DLD1 (cell line): ENCODE measurements around the gene SGO2.

Source experiments
- in situ Hi-C: cut with HindIII; loops from 2 replicates; pipeline ENCODE4 v1.10.0; 2017; ENCODE audit warnings: low sequenced_read_pairs

The SGO2 gene, protein sequence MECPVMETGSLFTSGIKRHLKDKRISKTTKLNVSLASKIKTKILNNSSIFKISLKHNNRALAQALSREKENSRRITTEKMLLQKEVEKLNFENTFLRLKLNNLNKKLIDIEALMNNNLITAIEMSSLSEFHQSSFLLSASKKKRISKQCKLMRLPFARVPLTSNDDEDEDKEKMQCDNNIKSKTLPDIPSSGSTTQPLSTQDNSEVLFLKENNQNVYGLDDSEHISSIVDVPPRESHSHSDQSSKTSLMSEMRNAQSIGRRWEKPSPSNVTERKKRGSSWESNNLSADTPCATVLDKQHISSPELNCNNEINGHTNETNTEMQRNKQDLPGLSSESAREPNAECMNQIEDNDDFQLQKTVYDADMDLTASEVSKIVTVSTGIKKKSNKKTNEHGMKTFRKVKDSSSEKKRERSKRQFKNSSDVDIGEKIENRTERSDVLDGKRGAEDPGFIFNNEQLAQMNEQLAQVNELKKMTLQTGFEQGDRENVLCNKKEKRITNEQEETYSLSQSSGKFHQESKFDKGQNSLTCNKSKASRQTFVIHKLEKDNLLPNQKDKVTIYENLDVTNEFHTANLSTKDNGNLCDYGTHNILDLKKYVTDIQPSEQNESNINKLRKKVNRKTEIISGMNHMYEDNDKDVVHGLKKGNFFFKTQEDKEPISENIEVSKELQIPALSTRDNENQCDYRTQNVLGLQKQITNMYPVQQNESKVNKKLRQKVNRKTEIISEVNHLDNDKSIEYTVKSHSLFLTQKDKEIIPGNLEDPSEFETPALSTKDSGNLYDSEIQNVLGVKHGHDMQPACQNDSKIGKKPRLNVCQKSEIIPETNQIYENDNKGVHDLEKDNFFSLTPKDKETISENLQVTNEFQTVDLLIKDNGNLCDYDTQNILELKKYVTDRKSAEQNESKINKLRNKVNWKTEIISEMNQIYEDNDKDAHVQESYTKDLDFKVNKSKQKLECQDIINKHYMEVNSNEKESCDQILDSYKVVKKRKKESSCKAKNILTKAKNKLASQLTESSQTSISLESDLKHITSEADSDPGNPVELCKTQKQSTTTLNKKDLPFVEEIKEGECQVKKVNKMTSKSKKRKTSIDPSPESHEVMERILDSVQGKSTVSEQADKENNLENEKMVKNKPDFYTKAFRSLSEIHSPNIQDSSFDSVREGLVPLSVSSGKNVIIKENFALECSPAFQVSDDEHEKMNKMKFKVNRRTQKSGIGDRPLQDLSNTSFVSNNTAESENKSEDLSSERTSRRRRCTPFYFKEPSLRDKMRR

DNA sequence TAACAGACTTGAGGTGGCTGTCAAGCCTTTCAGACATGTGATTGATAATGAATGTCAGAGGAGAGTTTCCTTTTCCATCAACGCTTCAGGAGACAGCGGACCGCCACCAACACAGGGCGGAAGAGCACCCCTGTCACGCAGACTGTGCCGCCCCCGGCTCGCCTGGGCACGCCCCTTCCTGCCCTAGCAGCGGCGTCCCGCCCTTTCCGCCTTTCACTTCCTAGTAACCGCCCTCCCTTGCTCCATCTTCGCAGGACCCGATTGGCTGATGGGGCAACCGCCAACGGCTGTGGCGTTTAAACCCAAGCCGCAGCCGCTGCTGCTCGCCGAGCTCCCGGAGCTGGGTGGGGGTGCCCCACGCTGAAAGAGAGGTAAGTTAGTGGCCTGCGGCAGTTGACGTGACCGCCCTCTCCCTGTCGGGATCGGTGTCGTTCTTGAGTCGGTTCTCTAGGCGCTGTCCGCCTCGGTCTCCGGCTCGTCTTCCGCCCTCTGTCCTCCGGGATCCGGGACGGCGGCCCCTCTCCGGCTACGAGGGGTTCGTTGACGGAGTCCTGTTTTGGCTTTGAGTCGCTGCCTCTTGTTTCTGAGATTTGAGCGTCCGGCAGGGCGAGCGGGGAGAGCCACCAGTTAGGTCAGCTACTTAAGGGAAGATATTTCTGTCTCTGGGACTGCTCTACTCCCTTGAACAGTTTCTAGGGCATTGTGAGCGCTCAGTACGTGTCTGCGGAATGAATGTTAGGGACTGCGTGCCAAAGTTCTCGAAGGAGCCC lies at the start of gene SGO2:
TSS of gene SGO2 (plus strand) at position 326 of the 770 bp plus-strand sequence. CDS start 6,769 bp downstream, outside the sequence.
- in situ Hi-C loops = no loop called here

DNA sequence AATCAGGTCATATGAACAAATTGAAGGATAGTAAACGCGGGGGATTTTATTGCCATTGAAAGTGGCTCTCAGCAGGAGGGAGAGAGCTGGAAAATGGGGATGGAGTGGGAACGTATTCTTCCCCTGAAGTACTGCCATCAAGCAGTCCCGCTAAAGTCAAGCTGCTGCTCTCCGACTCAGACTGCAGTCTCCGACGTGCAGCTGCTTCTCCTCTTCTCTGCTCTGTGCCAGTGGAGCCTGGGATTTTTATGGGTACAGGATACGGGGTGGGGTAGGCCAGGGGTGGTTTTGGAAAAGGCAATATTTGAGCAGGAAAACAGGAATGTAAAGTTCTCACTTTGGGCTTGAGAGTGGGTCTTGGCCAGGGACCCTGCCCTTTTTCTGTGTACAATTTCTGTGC lies 49.2 kb upstream of the SGO2 start:
- in situ Hi-C loops = loop anchor here (25.0 kb wide), 1 partner anchor 465 kb away; no protein-coding TSS in a partner anchor

DNA sequence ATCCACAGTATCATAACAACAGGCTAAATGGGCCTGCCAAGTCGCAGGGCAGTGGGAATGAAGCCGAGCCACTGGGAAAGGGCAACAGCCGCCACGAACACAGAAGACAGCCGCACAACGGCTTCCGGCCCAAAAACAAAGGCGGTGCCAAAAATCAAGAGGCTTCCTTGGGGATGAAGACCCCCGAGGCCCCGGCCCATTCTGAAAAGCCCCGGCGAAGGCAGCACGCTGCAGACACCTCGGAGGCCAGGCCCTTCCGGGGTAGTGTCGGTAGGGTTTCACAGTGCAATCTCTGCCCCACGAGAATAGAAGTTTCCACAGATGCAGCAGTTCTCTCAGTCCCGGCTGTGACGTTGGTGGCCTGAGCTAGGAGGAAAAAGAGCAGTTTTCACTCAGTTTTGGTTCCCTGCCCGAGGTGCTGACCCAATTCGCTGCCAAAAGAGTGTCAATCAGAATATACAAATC lies 48.3 kb upstream of the SGO2 start:
- in situ Hi-C loops = loop anchor here (25.0 kb wide), 1 partner anchor 465 kb away; no protein-coding TSS in a partner anchor

DNA sequence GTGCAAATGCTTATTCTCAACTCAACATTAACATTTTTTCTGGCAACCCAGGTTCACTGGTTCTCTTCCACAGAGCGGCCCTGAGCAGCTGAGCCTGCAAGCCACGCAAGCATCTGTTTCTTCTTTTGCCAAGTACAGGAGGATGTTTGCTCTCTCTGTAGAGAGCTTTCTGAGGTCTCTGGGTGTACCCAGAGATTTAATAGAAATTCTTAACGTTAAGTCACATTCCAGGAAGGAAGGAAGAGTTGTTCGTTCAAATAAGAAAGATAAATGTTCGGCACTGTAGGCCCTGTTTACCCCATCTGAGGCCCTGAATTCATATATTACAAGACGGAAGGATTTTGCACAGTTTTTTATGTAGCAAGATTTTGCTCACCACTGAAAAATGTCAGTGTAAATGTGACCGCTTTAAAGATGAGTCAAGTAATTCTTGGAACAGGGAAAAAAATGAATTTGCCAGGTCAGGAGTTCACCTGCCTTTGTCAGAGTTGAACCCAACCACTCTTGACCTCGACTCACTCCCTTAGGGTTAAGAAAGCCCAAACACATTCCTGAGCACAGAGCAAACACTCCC lies 46.2 kb upstream of the SGO2 start:
- in situ Hi-C loops = loop anchor here (25.0 kb wide), 1 partner anchor 467 kb away; no protein-coding TSS in a partner anchor

DNA sequence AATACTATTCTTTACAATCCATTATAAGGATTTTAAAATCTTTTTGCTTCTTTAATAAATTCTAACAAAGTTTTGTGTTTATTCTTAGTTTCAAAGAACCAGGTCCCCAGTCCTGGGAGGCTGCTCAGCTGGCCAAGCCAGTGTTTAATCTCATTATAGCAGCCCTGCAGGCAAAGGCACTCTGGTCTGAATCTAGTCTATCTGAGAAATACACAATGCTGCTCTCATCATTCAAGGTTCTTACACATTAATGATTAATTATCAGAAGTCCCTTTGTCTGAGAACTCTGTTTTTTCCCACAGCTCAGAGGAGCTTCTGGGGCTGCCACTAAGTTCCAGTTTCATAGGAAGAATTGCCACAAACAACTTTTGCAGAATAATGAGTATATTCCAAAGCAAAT lies 43.8 kb upstream of the SGO2 start:
- in situ Hi-C loops = loop anchor here (25.0 kb wide), 1 partner anchor 470 kb away; no protein-coding TSS in a partner anchor

DNA sequence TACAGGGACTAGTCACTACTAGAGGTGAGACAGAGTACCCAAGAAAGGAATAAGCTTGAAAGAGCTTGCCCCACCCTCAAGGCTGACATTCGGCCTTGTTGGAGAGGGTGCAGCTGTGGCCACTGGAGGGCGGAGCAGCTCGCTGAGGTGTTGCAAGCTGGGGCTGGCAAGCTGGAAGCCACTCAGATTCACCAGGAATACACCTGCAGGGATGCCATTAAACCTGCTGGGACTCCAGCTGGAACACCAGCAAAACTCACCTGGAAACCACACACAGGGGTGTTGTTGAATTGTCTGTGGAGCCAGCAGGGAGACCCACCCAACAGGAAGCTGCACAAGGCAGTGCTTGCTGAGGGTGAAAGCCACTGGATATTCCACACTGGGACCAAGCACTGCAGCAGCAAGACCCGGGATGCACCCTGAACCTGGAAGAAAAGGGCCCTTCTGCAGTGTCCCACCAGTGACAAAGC lies 42.2 kb upstream of the SGO2 start:
- in situ Hi-C loops = loop anchor here (25.0 kb wide), 1 partner anchor 471 kb away; no protein-coding TSS in a partner anchor

DNA sequence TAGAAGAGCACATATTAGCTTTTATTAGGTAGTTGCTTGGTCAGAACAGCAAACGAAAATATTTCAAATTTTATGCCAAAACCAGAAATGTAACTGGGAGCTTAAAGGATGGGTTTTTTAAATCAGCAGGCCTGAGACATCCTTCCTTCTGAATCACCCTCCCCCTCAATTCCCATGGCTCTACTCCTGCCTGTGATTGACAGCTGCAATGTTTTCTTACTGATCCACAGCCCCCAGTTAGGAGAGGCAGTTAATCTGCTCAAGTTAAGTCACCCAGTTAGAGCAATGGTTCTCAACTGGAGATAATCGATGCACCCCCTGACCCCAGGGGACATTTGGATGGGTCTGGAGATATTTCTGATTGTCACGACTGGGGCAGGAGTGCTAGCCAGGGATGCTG lies 41.1 kb upstream of the SGO2 start:
- in situ Hi-C loops = loop anchor here (25.0 kb wide), 1 partner anchor 473 kb away; no protein-coding TSS in a partner anchor

DNA sequence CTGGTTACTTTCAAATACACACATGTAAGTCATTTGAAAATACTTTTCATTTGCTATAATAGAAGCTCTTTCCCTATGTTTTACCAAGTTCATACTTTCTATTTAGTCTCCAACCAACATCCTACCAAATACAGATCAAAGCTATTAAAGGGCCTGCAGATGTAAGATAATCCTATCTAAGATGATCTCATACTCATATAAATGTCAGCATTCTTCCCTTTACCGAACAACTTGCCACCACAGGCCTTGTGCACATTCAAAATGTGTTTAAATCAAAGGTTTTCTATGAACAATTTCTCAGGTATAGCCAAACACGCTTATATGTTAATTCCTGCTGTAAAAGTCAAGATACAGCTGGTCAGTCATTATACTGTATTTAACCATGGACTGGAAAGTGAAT lies 39.5 kb upstream of the SGO2 start:
- in situ Hi-C loops = loop anchor here (25.0 kb wide), 1 partner anchor 474 kb away; no protein-coding TSS in a partner anchor

DNA sequence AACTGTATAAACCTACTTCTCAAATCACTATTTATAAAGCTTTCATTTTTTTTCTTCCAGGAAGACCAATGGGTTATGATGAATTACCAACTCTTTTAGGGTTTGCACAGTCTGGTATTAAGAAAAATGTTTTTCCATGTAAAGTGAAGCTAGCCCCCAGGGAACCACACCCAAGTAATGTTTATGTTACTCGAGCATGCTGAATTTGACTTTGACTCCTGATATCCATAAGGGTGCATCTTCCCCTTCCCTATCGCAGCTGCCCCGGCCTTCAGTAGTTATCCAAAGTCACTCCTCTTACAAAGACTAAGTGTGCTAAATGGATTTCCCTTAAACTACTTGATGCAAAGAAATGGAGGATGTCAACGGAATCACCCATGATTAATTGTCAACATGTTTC lies 37.8 kb upstream of the SGO2 start:
- in situ Hi-C loops = loop anchor here (25.0 kb wide), 1 partner anchor 476 kb away; no protein-coding TSS in a partner anchor

DNA sequence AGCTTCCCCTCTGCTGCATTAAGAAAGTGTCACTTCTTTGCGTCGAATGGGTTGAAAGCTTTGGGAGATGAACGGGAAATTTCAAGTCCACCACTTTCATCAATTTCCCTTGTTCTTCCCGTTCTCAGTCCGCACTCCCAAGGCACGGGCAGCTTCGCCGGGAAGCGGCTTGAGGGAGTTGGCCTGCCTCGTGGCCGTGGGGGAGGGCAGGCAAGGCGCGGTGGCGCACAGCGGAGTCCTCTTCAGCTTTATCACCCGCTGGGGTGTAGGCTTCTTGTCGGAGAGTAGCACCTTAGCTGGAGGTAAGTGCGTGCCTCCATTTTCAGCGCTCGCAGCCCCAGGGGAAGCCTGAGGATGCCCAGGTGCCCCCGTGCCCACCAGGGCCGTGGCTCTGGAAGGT lies 36.0 kb upstream of the SGO2 start:
- in situ Hi-C loops = loop anchor here (25.0 kb wide), 1 partner anchor 478 kb away; no protein-coding TSS in a partner anchor

DNA sequence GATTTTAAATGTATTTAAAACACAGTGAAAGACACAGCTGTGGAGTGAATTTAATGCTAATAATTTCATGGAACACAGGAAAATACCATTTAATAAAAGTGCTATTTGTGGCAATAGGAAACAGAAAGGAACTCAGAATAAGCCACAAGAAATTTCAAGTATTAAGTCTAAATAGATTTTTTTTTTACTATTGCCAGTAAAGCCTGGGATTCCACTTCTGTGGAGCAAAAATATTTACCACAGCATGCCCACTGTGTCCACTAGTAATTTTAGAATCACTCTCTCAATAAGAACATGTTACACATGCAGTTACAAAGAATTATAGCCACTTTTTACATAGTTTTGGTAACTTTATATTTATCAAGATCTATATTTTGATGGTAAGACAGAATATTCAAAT lies 33.4 kb upstream of the SGO2 start:
- in situ Hi-C loops = loop anchor here (25.0 kb wide), 1 partner anchor 480 kb away; no protein-coding TSS in a partner anchor

DNA sequence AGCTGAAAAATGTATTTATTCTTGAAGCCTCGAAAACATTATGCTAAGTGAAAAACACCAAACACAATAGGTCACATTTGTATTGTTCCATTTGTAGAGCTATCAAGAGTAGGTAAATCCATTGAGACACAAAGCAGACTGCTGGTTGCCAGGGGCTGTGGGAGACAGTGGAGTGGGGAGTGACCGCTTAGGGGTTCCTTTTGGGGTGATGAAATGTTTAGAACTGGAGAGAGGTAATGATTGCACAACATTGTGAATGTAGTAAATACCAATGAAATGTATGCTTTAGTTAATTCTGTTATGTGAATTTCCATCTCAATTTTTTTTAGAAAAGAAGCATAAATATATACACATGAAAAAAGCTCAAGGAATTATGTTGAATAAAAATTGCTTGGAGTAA lies 32.0 kb upstream of the SGO2 start:
- in situ Hi-C loops = loop anchor here (25.0 kb wide), 1 partner anchor 482 kb away; no protein-coding TSS in a partner anchor

DNA sequence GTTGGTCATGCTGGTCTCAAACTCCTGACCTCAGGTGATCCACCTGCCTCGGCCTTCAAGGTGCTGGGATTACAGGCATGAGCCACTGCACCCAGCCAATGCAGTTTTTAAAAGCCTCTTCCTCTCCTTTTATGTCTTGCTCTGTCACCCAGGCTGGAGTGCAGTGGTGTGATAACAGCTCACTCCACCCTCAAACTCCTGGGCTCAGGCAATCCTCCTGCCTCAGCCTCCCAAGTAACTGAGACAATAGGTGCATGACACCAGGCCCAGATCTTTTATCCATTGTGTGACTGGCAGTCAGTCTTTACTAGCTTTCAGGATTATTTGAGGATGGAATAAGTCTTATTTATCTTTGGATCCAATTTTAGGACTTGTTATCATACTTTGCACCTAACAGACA lies 29.3 kb upstream of the SGO2 start:
- in situ Hi-C loops = loop anchor here (25.0 kb wide), 1 partner anchor 484 kb away; no protein-coding TSS in a partner anchor

DNA sequence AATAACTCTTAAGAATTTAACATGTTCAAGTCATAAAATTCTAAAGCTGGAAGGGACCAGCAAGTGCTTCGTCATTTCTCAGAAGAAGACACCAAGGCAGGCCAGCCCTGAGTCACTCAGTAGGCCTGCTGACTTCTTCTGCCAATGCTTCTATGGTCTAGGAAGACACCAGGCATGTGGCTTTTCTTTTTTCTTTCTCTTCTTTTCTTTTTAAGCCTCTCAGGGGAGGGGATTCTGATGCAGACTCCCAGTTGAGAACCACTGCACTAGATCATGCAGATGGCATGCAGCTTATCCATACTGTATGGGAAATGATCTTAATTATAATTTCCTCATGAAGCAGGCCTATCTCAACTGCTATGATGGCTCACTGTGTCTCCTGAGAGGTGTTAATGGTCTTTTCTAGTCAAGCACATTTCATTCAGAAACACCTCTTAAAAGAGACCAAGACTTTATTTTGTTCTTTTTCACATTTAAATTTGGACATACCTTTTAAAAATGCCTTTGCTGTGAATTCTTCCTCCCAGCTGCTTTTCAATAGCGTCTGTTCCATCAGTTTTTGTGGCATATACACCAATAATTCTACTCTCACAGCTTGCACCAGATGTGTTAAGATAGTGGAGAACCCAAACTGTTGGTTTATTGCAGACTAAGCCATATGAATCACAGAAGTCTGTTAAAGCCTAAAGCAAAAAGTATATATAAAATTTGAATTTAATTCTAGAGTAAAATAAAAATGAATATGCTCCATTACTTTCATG lies 27.4 kb upstream of the SGO2 start:
- in situ Hi-C loops = loop anchor here (25.0 kb wide), 1 partner anchor 486 kb away; no protein-coding TSS in a partner anchor

DNA sequence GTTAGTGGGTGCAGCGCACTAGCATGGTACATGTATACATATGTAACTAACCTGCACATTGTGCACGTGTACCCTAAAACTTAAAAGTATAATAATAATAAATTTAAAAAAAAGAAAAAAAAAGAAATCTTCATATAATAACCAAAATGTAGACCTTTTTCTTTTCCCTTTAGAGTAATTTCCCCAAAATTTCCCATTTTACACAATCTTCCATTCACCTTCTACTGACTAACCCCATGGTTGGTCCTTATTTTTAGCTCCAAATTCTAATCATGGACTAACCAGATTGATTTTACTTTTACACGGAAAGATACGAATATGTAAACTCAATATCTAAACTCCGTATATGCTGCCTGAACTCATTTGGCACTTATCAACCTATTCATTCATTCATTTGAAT lies 23.8 kb upstream of the SGO2 start:
- in situ Hi-C loops = no loop called here

DNA sequence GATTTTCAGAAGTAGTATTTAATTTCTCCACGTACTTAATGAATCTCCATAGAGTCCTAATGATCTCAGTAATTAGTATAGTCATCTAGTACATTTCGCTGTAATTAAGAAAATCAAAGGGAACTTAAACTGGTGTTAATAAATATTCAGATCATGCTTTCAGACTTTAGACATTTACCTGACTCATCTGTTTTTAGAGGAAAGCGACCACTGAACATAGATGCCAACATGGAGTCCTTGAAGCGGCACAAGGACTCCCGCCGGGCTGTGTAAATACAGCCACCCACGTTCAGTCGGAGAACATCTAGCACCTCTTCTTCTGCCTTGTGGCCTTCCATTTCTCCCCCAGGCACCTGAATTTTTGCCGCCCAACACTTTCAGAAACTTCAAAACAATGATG lies 19.3 kb upstream of the SGO2 start:
- in situ Hi-C loops = no loop called here

DNA sequence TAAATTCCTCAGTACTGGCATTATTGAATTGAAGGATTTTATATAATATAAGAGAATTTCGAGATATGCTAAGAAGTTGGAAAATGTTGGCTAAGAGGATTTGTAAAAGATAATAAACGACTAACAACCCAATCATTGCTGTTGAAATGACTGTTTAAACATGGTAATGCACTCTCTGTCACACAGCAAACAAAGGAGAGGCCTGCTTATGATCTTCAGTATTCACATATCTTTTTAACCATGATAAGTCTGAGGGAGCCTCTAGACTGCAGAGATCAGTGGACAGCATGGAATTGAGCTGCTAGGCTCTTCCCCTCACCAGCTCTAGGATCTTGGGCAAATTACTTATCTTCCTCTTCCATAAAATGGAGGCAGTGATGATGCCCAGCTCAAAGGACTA lies 18.8 kb upstream of the SGO2 start:
- in situ Hi-C loops = no loop called here

DNA sequence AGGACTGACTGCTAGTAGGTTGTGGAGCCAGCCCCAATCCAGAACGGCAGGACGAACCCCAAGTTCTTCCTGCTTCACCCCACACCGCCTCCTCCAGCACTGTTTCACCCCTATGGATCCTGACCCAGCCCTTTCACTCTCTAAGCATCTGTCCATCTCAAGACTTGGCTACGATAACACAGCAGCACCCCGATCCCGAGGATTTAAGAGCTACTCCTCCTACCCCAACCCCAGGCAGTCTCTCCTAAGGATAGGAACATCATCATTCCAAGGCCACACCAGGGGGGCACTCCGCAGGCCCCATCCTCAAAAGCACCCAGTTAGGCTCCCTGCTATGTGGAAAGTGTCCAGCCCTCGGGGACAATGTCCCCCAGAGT lies 16.8 kb upstream of the SGO2 start:
- in situ Hi-C loops = no loop called here
